Osteoblast (primary cell): ENCODE data around the gene MAPT. TPM values are rescaled to one million over a fixed set of nuclear protein-coding genes. Genes with fewer than 3 reads are reported as not detected.

Experiments
- DNase-seq: peaks from one replicate; pipeline ENCODE4 v3.0.0; 2011; ENCODE audit warnings: low spot score, mixed read lengths; ENCODE audit not compliant: insufficient read length; ENCODE audit errors: missing footprints
- H2AFZ ChIP-seq: 2 replicates; pipeline ENCODE4 v1.6.0; 2011; ENCODE audit warnings: mild to moderate bottlenecking, low read length
- H3K27ac ChIP-seq: 2 replicates; pipeline ENCODE4 v1.5.1; 2011; ENCODE audit warnings: mild to moderate bottlenecking, low read depth, low read length, moderate library complexity
- H3K27me3 ChIP-seq: 2 replicates; pipeline ENCODE4 v1.6.0; 2012; ENCODE audit warnings: mild to moderate bottlenecking, control low read depth, inconsistent platforms, low read length, moderate library complexity; ENCODE audit not compliant: insufficient read depth
- H3K36me3 ChIP-seq: 2 replicates; pipeline ENCODE4 v1.5.1; 2011; ENCODE audit warnings: mild to moderate bottlenecking, low read length, control low read depth, moderate library complexity; ENCODE audit not compliant: insufficient read depth
- H3K4me1 ChIP-seq: 2 replicates; pipeline ENCODE4 v1.5.1; 2011; ENCODE audit warnings: mild to moderate bottlenecking, low read length, control low read depth, moderate library complexity; ENCODE audit not compliant: insufficient read depth
- H3K4me2 ChIP-seq: 2 replicates; pipeline ENCODE4 v1.6.0; 2011; ENCODE audit warnings: mild to moderate bottlenecking, low read length; ENCODE audit not compliant: insufficient read depth
- H3K4me3 ChIP-seq: fragments of 200-600 bp; sonication (generic); 3 replicates; pipeline ENCODE4 v1.5.1; 2012; ENCODE audit warnings: mild to moderate bottlenecking, low read length, inconsistent platforms; ENCODE audit not compliant: insufficient read depth
- H3K79me2 ChIP-seq: 2 replicates; pipeline ENCODE4 v1.6.0; 2012; ENCODE audit warnings: mild to moderate bottlenecking, low read length, control low read depth, inconsistent platforms; ENCODE audit not compliant: insufficient read depth
- H3K9me3 ChIP-seq: 2 replicates; pipeline ENCODE4 v1.5.1; 2011; ENCODE audit warnings: low read depth, low read length, control low read depth
- H4K20me1 ChIP-seq: 2 replicates; pipeline ENCODE4 v1.6.0; 2012; ENCODE audit warnings: mild to moderate bottlenecking, low read length, control low read depth; ENCODE audit not compliant: insufficient read depth
- CTCF ChIP-seq: IDR thresholded peaks from 2 replicates; pipeline ENCODE4 v1.5.1; 2011; ENCODE audit warnings: mild to moderate bottlenecking, low read depth, low read length, moderate library complexity; ENCODE audit errors: extremely low read depth
- total RNA-seq: library from RNA; depleted of rRNA; stranded (reverse); fragments of >200 nt; gene quantifications from 2 replicates; pipeline ENCODE4 v1.2.3, GENCODE V29; 2012

The MAPT gene
- total RNA-seq, 1 donor, result 0.36 TPM

DNA sequence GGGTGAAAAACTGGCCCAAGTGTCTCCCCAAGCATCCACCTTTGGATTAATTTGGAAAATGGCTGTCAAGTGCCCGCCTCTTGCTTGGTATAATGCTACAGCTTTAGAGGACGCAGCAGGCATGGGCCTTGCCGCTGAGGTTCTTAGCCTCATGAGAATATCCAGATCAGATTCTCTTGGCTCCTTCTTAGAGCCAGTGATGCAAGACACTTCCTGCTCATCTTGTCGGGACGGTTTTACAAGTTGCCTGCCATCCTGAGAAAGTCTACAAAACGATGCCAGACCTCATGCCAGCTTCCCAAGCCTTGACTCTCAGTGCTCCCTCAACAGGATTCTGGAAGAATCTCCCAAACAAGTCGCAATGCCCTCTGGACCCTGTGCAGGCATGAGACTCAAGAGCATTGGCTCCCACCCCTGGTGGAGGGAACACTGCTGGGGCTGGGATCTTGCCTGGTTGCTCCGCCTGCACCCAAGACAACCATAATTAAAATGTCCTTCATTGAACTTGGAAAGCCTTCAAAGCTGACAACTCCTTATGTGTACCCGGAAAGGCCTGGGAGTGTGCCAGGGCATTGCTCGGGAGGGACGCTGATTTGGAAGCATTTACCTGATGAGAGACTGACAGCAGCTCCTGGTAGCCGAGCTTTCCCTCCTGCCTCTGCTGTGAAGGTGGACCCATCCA lies 78.9 kb downstream of the MAPT start:
- Histone ChIP-seq H4K20me1 (no peaks in the 10 kb centered on the region), H3K27me3 (peaks cover 14% of the 10 kb centered on the region), H3K79me2 (no peaks in the 10 kb centered on the region), H3K4me3 (no peak overlapping the region), H3K4me1 (no peaks in the 10 kb centered on the region), H3K36me3 (no peaks in the 10 kb centered on the region), H3K4me2 (no peak overlapping the region), H3K27ac (no peak overlapping the region), H2AFZ (no peak overlapping the region), H3K9me3 (no peaks in the 10 kb centered on the region)
- no peak for DNase-seq
- no peak for TF ChIP-seq CTCF

GRCh38 chr17:45973946-45974859 lies 79.8 kb downstream of the MAPT start:
- Histone ChIP-seq H3K27me3 (peaks cover 7% of the 10 kb centered on the region), H3K4me1 (no peaks in the 10 kb centered on the region), H3K9me3 (no peaks in the 10 kb centered on the region), H3K79me2 (no peaks in the 10 kb centered on the region), H3K27ac (no peak overlapping the region), H3K4me3 (no peak overlapping the region), H2AFZ (no peak overlapping the region), H3K4me2 (no peak overlapping the region), H4K20me1 (no peaks in the 10 kb centered on the region), H3K36me3 (no peaks in the 10 kb centered on the region)
- DNase-seq, result peak; percentile 58
- TF ChIP-seq CTCF, result no peak

DNA sequence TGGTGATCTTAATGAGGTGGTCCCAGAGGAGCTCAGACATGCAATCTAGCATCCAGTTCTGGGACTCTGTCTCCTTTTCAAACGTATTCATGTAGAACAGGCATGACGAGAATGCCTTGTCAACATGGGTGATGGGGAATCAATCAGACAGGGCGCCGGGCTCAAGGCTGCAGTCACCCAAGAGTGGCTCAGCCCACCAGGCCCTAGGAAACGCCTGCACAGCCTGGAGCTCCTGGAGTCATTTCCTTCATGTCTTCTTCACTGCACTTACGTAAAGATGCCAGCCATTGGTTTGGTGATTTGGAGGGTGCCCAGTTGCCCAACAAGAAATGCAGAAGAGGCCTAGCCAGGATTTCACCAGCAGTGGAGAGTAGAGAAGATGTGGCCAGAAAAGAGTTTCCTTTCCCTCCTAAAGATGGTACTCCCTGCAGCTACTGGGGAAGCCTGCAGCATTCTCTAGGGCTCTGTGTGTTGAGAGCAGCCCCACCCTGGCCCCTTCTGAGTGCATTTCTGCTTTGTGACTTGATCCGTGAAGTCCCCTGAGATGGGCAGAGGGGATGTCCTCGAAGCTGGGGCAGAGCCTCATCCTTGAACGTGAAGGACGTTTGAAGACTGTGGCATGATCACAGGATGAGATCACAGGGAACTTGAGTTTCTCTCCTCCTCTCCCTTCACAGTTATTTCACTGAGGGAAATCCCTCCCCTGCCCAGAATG lies 80.7 kb downstream of the MAPT start:
- DNase-seq, result peak; percentile 58
- Histone ChIP-seq H3K4me1 (no peaks in the 10 kb centered on the region), H3K4me2 (no peak overlapping the region), H3K27me3 (peaks cover 10% of the 10 kb centered on the region), H2AFZ (no peak overlapping the region), H3K36me3 (no peaks in the 10 kb centered on the region), H3K9me3 (no peaks in the 10 kb centered on the region), H3K79me2 (no peaks in the 10 kb centered on the region), H3K27ac (no peak overlapping the region), H4K20me1 (no peaks in the 10 kb centered on the region), H3K4me3 (no peak overlapping the region)
- no peak for TF ChIP-seq CTCF
